ENCODE measurements around the gene ZNF571.

Gene ZNF571

DNA sequence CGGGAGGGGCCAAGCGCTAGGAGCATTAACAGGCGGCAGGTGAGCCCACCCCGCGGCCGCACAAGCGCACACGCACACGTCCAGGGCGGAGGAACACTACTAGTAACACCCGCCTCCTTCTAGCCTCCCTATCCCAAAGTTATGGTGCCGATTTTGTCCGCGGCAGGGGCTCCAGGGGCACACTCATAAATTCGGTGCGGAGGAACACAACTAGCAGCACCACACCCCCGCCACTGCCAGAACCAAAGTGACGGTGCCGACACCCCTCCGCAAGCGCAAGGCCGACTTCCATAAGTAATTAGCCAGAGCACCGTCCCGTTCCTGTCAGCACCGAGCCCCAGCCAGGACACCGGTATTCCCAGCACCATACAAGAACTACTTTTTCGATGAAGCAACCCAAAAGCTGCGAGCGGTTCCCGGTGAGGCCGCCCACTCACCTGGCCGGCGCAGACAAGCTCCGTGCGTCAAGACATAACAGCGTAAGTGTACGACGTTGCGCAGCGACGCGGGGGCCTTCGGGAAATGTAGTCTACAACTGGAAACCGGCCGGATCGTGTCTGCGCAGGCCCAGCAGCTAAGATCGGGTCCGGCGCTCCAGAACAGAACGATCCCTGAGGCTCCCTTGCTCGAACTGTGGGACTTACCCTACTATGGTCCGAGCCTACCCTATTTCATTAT, at the start of gene ZNF571, which contains the start of gene ZNF540:
Gene ZNF571, minus strand, starts transcription at position 489 of the 678 bp plus-strand sequence. CDS start 8,116 bp downstream, outside the sequence.
Gene ZNF540, plus strand, starts transcription at position 573 of the 678 bp plus-strand sequence. CDS start 3,572 bp downstream, outside the sequence.
- peak; percentile 74 to 84 (median 75) for DNase-seq (ENCODE audit: low read depth in 3 of 3, low spot score in 1 of 3)

DNA sequence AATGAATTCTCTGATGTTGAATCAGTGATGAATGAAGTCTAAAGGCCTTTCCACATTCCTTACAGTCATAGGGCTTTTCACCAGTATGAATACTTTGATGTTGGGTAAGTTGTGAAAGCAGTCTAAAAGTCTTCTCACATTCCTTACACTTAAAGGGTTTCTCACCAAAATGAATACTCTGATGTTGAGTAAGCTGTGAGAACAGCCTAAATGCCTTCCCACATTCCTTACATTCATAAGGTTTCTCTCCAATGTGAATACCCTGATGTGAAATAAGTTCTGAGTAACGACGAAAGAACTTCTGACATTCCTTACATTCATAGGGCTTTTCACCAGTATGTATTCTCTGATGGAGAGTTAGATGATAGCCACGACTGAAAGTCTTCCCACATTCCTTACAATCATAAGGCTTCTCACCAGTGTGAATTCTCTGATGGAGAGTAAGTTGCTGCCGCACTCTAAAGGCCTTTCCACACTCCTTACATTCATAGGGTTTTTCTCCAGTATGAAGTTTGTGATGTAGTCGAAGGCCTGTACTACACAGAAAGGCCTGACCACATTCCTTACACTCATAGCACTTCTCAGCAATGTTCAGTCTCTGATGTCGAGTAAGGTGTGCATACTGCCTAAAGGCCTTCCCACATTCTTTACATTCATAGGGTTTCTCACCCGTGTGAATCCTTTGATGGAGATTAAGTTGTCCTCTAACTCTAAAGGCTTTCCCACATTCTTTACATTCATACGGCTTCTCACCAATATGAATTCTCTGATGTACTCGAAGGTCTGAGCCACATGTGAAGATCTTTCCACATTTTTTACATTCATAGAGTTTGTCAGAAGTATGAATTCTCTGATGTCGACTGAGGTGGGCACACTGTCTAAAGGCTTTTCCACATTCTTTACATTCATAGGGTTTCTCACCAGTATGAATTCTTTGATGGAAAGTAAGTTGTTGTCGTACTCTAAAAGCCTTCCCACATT, 40.8 kb upstream of the ZNF571 start:
- no peak for DNase-seq (ENCODE audit: low read depth in 3 of 3, low spot score in 1 of 3)

DNA sequence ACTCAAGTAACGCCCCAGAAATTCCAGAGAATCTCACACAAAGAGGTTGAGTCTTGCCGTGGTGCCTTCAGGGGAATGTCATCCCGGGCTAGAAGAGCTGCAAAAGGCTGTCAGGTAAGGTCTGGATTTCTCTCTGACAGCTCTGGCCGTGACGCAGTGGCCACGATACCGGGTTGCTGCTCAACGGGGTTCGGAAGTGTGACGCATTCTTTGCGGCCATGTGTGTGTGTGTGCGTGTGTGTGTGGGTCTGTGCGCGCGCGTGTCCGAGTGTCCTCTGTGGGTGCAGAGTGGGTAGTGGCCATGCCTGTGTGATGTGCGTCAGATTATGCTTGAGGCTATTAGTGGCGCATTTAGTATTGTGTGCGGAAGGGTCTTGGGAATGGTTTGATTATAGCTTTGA, 390 bp upstream of the ZNF571 start:
- peak; percentile 3 to 22 (median 6) for DNase-seq (ENCODE audit: low read depth in 3 of 3, low spot score in 1 of 3)

DNA sequence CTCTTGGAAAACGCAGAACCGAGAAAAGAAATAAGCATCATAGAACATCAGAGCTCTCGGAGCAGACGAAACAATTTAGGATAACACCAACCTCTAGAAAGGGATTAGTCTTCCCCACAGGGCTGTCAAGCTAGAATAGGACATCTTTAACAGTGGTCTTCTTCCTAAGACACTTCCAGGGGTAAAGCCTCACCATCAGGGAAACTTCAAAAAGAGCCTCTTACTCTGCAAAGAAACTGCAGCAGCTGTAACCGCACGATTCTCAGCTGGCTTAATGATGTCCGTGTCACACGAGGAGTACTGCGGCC, 642 bp downstream of the ZNF571 start:
- no peak for DNase-seq (ENCODE audit: low read depth in 3 of 3, low spot score in 1 of 3)

DNA sequence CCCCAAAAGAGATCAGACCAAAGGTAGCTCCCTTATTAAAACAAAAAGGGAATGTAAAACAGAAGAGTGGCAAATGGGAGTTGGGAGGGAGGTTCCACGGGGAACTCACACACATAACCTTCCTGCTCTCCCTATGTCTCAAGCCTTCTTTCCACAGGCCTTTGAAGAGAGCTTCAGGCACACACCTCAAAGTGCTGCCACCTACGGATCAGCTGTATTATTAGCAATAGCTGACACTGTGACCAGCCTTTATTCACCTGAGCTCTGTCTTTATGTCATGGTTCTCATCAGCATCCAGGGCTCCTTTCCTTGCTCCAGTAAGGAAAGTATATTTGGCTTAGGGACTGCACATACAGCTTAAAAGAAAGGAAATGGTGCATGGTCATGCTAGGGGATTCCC, 11.3 kb downstream of the ZNF571 start:
- no peak for DNase-seq (ENCODE audit: low read depth in 3 of 3, low spot score in 1 of 3)

DNA sequence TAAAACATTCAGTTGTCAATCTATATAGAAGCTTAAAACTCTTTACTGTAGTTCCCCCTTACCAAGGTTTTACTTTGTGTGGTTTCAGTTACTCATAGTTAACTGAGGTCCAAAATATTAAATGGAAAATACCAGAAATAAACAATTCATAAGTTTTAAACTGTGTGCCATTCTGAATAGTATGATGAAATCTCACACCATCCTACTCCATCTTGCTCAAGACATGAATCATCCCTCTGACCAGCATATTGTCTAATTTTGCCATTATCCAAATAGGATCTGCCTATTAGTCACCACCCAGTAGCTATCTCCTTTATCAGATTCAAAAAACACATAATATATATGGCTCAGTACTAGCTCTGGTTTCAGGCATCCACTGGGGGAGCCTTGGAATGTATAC, 22.4 kb downstream of the ZNF571 start:
- no peak for DNase-seq (ENCODE audit: low read depth in 3 of 3, low spot score in 1 of 3)

DNA sequence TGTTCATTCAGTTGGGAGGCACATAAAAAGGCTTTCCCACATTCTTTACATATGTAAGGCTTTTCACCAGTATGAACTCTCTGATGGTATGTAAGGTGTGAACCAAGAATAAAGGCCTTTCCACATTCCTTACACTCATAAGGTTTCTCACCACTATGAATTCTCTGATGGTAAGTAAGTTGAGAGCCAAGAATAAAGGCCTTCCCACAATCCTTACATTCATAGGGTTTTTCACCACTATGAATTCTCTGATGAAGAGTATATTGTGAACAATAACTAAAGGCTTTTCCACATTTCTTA, 29.3 kb downstream of the ZNF571 start:
- DNase-seq (ENCODE audit: low read depth in 3 of 3, low spot score in 1 of 3): no peak

DNA sequence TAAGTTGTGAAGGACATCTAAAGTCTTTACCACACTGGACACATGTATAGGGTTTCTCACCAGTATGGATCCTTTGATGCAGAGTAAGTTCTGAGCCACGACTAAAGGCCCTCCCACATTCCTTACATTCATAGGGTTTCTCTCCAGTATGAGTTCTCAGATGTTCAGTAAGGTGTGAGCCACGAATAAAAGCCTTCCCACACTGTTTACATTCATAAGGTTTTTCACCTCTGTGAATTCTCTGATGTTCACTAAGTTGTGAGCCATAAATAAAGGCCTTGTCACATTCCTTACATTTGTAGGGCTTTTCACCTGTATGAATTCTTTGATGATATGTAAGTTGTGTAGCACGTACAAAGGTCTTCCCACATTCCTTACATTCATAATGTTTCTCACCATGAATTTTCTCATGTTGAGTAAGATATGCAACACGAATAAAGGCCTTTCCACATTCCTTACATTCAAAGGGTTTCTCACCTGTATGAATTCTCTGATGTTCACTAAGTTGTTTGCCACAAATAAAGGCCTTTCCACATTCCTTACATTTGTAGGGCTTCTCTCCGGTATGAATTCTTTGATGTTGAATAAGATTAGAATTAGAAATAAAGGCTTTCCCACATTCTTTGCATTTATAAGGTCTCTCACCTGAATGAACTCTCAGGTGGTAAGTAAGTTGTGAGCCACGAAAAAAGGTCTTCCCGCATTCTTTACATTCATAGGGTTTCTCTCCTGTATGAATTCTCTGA, 29.8 kb downstream of the ZNF571 start:
- no peak for DNase-seq (ENCODE audit: low read depth in 3 of 3, low spot score in 1 of 3)

DNA sequence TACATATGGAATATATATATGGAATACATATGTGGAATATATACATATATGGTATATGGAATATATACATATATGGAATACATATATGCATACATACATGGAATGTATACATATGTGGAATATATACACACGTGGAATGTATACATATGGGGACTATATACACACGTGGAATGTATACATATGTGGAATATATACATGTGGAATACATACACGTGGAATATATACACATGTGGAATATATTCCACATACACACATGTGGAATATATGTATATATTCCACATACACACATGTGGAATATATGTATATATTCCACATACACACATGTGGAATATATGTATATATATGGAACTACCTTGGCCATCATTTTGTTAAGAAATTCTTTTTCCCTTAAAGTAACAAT, 31.1 kb downstream of the ZNF571 start:
- DNase-seq (ENCODE audit: low read depth in 3 of 3, low spot score in 1 of 3): no peak

DNA sequence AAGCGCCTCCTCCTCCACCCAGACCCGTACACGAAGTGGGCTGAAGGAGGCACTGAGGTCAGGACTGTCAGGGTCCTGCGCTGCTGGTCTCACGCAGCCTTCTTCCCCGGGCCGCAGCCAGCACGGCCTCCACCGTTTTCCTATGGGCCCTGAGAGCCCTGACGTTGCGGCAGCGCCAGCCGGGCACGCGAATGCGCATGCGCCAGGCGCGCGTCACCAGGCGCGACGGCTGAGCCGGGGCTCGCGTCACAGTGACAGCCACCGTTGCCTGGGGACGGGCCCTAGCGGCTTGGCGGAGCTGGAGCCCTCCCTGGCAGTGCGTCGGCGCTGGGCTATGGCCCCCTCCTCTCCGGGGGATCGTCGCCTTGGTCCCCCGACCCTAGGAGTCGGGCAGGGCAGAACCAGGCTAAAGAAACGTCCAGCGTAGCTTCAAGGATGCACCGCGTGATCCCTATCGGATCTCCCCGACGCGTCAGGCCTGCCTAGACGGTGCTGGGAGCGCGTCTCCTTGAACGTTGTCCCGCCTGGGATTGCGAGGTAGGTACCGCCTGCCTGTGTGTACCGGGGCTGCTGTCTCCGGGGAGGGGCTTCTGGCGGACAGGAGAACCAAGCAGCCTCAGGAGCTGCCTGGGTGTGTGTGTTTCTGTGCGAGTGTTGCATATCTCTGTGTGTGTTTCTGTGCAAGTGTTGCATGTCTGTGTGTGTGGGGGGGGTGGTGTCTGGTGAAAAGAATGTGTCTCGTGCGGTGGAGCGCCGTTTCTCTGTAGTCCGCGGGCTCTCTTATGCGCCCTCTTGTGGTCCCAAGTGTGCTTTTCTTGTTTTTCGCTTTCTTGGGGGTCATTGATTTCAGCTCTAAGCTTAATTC, 43.2 kb downstream of the ZNF571 start:
- peak in 1 of 3 donors; percentile 21 for DNase-seq (ENCODE audit: low read depth in 3 of 3, low spot score in 1 of 3)

DNA sequence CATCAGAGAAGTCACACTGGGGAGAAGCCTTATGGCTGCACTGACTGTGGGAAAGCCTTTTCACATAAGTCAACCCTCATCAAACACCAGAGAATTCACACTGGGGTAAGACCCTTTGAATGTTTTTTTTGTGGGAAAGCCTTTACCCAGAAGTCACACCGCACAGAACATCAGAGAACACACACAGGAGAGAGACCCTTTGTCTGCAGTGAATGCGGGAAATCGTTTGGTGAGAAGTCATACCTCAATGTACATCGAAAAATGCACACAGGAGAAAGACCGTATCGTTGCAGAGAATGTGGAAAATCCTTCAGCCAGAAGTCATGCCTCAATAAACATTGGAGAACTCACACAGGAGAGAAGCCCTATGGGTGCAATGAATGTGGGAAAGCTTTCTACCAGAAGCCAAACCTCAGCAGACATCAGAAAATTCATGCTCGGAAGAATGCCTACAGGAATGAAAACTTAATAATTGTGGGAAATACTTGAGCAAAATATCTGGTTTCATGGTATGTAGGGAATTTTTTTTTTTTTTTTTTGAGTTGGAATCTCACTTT, 57.1 kb downstream of the ZNF571 start:
- DNase-seq (ENCODE audit: low read depth in 3 of 3, low spot score in 1 of 3): no peak

DNA sequence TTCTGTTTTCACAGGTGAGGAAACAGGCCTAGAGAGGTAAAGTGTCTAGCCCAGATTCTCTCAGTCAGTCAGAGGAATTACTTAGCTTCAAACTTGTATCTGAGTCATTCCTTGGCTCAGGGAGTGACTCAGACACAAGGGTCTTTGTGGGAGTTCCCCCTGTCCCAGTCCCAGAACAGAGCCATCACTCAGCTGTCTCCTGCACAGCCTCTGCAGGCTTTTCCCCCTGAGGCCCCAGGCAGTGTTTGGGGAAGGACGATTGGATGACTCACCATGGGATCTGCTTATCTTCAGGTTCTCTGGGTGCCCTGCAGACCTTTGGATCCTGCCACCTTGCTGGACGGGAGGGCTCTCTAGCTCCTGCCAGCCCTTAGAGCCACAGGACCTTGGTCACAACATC, 74.7 kb downstream of the ZNF571 start:
- no peak for DNase-seq (ENCODE audit: low read depth in 3 of 3, low spot score in 1 of 3)

All from stimulated activated CD4-positive, alpha-beta T cell treated with anti-CD3 and anti-CD28 coated beads, TNF-alpha, amount 100 ng/mL, for 1 hour (primary cell).